ENCODE measurements around the gene CNKSR1.

Gene CNKSR1, protein sequence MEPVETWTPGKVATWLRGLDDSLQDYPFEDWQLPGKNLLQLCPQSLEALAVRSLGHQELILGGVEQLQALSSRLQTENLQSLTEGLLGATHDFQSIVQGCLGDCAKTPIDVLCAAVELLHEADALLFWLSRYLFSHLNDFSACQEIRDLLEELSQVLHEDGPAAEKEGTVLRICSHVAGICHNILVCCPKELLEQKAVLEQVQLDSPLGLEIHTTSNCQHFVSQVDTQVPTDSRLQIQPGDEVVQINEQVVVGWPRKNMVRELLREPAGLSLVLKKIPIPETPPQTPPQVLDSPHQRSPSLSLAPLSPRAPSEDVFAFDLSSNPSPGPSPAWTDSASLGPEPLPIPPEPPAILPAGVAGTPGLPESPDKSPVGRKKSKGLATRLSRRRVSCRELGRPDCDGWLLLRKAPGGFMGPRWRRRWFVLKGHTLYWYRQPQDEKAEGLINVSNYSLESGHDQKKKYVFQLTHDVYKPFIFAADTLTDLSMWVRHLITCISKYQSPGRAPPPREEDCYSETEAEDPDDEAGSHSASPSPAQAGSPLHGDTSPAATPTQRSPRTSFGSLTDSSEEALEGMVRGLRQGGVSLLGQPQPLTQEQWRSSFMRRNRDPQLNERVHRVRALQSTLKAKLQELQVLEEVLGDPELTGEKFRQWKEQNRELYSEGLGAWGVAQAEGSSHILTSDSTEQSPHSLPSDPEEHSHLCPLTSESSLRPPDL

DNA sequence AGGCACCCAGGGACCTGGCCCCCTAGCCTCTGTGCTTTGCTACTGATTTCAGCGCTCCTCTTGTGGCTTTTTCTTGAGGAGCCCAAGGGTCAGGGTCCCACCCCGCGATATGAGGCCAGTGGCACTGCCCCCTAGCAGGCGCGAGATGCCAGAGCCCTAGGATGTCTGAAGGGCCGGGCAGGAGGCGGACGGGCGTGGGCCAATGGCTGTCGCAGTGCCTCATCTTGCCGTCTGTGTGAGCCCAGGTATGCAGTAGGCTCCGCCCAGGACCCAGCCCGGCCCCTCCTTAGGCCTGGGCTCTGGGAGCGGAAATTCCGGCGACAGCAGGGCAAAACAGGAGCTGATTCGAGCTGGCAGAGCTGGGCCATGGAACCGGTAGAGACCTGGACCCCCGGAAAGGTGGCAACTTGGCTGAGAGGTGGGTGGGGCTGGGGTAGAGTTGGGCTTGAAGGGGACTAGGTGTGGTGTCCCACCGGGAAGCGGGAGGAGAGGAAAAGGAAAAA is at the start of gene CNKSR1:
Gene CNKSR1, plus strand, starts transcription at position 310 of the 503 bp plus-strand sequence. Its CDS starts 57 bp downstream, at position 367.
- no peak for DNase-seq (ENCODE audit: low read depth)

DNA sequence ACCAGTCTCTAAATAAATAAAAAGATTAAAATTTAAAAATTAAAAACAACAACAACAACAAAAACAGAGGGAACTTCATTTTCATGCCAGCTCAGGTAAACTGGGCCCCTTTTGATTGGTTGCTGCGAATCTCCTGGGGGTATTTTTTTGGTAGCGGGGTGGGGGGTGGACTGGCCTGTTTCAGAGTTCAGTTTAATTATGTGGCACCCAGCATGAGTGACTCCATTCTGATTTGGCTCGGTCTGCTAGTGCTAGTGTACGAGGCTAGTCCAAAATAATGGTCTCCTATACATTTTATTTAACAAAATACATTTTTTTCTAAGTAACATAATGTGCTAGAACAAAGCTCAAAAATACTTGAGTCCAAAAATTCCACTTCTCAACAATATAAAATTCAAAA is 47.5 kb upstream of the CNKSR1 start:
- DNase-seq (ENCODE audit: low read depth), result no peak

DNA sequence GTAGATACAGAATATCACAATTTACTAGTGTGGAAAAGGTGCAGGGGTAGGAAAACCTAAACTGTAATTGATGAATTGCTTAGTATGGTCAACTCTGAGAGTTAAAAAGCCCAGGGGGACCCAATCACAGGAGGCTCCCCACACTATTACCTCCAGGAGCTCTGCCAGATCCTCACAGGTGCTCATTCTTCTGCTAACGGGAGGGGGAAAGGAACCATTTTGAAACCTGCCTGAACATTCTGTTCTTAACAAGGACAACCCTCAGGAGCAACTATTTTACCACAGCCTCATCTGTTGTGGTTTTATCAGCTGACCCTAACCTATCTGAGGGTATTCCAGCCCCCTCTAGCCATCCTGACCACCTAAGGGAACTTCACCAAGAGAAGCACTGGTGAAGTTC is 46.6 kb upstream of the CNKSR1 start:
- no peak for DNase-seq (ENCODE audit: low read depth)

DNA sequence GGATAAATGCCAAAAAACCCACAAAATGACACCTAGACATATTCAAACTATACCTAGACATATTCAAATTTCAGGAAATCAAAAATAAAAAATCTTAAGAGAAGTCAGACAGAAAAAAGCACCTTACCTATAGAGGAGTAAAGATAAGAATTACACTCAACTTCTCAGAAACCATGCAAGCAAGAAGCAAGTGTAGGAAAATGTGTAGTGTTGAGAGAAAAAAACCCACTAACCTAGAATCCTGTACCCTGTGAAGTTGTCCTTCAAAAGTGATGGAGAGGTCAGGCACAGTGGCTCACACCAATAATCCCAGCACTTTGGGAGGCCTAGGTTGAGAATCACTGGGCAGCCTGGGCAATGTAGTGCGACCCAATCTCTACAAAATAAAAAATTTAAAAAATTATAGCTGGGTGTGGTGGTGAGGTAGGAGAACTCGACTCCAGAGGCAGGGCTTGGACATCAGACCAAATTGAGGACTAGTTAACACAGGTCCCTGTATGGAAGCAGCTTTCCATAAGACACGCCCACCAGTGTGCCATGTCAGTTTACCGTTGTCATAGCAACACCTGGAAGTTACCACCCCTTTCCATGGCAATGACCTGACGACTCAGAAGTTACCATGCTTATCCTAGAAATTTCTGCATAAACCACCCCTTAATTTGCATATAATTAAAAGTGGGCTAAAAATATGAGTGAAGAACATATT is 45.0 kb upstream of the CNKSR1 start:
- DNase-seq (ENCODE audit: low read depth), result no peak

DNA sequence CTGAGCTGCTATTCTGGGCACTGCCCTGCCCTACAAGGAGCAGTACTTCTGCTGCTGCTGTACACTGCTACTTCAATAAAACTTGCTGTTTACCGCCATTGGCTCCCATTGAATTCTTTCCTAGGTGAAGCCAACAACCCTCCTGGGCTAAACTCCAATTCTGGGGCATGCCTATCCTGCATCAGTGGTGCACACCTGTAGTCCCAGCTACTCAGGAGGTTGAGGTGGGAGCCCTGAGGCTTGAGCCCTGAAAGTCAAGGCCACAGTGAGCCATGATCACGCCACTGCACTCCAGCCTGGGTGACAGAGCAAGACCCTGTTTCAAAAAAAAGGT is 44.5 kb upstream of the CNKSR1 start:
- DNase-seq (ENCODE audit: low read depth), result no peak

DNA sequence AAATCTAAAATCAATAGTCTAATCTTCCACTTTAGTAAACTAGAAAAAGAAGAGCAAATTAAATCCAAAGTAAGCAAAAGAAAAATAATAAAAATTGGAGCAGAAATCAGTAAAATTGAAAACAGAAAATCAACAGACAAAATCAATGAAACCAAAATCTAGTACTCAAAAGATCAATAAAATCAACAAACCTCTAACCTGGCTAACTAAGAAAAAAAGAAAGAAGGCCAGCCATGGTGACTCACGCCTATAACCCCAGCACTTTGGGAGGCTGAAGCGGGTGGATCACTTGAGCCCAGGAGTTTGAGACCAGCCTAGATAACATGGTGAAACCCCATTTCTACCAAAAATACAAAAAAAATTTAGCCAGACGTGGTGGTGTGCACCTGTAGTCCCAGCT is 42.8 kb upstream of the CNKSR1 start:
- DNase-seq (ENCODE audit: low read depth), result no peak

DNA sequence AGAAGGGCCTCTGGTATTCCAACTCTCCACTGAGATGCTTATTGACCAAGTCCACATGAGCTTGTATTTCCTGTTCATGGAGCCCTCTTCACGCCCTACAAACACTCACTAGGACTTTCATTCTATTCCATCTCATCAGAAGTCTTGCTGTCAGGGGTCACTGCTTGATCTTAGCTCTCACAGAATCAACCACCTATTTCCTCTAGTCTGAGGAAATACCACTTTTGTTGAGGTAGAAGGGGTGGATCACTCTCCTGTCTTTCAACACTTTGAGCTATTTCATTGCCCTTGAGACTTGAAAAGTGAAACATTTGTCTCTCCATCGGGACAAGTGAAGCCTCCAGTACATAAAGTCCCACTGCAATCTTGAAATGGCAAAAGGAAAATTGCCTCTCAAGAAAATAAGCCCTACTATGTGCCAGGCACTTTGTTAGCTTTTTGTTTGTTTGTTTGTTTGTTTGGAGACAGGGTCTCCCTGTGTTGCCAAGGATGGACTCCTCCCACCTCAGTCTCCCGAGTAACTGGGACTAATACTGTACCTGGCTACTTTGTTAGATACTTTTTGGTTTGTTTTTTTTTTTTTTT is 38.2 kb upstream of the CNKSR1 start:
- DNase-seq (ENCODE audit: low read depth), result no peak

DNA sequence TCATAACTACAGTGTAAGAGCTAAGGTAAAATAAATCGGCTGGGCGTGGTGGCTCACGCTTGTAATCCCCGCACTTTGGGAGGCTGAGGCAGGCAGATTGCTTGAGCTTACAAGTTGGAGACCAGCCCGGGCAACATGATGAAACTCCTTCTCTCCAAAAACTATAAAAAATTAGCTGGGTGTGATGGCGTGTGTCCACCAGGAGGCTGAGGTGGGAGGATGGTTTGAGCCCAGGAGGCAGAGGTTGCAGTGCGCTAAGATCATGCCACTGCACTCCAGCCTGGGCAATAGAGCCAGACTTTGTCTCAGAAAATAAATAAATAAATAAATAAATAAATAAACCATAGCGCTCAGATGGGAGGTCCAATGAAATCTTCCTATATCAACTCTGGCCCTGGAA is 35.1 kb upstream of the CNKSR1 start:
- DNase-seq (ENCODE audit: low read depth), result no peak

DNA sequence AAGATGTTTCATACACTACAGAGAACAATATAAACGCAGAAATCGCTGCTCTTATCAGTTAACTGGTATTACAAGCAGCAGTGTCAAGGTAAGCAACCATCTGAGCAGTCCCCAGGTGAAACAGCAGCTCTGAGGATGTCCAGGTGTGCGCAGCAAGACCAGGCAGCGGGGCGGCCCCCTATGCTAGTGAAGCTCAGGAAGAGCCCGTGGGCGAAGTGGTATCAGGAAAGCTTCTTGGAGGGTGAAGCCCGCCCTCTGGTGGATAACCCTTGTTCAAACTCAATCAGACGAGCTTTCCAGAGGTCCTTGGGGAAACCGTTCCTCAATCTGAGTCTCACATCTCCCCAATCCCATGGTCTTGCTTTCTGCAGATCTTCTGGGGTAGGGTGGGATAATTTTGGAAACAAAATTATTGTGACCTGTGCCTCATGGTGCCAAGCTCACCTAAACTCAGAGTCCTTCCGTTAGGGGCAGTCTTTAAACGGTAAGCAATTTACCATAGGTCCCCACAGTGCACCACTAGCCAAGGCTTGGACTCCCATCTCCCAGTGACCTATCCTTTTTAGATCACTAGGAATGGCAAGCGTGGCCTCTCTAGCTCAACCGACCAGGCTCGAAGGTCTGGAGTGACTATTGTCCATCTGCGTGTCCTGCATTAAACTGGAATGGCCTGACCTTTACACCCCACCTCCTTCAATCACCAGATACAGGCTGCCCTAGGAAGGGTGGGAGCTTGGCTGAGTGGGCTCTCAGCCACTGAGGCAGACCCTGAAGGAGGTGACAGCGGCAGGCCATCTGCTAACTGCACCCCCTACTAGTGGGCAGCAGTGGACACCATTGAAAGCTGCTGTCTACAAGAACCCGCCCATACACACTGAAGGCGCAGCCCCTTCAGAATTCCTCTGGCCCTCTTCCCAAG is 32.0 kb upstream of the CNKSR1 start:
- DNase-seq (ENCODE audit: low read depth), result peak; percentile 76

DNA sequence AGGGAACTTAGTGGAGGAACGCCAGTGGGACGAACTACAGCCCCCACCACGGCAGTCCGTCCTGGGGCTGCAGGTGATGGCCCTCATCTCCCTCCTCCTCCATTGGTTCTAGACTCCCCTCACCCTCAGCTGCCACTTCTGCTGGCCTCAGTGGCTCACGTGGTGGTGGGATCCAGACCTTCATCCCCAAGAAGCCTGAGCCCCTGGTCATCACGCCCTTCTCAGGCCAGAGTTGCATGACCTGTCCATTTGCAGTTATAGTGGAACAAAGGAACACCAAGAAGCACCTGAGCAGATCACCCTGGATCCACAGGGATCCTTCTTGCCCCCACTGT is 31.4 kb upstream of the CNKSR1 start:
- no peak for DNase-seq (ENCODE audit: low read depth)

DNA sequence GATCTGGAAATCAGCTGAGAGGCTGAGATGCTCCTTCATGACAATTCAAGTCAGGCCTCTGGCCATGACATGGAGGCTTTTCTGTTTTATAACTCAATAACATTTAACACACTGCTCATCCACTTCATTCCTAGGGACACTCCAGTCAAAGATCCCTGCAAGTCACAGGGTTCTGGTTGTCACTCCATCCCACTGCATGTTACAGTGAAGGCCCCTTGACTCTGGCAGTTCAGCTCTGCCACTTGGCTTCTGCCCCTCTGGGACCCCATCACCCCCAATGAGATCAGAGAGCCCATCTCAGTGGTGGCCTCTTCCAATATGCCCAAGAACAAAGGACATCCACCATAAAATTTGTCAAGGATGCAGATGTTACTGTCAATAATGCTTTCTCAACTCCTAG is 28.4 kb upstream of the CNKSR1 start:
- no peak for DNase-seq (ENCODE audit: low read depth)

DNA sequence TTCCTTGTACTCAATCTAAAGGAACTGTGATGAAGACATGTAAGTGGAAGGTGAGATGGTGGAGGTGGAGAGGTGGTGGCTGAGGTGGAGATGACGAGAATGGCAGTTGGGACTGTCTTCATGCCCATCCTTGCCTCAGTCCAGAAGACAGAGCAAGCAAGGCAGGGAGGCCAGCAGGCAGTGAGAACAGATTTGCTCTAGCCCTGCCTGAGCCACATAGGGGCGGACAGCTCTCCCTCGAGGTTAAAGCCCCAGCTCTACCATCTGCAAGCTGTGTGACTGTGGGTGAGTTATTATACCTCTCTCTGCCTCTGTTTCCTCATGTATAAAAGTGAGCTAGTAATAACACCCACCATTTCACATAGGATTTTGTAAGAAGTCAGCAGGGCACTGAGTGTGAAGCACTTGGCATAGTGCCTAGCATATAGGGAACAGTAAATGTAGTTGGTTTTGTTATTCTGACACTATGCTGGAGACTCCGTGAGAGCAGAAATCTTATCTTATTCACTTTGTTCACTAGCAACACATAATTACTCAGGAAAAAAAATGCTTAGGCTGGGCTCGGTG is 23.2 kb upstream of the CNKSR1 start:
- no peak for DNase-seq (ENCODE audit: low read depth)

DNA sequence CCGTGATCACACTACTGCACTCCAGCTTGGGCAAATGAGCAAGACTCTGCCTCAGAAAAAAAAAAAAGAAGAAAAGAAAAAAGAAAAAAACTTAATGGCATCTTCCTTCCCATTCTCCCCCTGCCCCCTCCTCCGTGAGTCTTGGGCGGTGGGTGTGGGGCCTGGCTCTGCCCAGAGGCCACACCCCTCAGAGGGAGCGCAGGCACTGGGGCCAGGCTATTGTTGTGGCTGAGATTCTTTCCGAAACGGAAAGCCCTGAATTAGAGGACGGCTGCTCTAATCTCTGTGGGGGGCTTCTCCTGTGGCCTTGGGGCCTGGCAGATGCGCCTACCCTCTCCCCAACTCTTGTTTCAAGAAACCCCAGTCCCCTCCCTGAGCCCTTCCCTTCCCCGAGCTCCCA is 22.5 kb upstream of the CNKSR1 start:
- DNase-seq (ENCODE audit: low read depth), result no peak

DNA sequence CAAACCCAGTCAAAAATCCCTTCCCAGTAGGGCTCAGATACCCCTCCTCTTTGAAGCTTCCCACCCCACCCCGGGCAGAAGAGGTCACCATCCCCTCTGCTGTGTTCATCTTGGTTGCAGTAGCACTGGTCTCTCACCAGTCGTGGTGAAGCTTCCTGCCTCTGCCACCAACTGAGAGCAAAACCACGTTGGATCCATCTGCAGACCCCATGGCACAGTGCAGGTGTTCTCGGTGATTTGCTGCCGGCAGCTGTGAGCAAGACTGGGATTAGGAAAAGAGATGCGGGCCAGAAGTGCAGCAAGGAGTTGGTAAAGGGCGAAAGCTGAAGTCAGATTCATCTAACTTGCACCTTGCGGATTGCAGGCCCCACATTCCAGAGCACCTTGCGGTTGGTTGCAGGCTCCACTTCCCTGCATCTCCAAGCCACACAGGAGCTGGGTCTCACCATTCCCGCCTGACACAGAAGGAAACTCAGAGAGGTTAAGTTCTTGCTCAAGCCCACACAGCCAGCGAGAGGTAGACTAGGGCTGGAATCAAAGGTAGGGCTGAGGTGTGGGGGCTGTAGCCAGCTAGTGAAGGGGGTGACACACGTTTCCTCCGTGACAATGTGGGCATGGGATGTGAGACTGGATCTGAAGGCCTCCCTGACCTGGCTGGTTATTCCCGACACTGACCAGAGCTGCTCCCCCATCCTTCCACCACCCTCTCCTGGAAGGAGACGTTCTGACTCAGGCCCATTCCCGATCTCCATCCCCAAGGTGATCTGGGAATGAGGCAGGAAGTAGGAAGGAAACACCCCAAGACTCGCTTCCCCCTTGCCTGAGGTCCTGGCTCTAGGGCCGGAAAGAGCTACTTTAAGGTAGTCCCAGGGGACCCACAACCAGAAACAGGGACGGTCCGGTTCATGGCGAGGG is 21.7 kb upstream of the CNKSR1 start:
- DNase-seq (ENCODE audit: low read depth), result no peak

DNA sequence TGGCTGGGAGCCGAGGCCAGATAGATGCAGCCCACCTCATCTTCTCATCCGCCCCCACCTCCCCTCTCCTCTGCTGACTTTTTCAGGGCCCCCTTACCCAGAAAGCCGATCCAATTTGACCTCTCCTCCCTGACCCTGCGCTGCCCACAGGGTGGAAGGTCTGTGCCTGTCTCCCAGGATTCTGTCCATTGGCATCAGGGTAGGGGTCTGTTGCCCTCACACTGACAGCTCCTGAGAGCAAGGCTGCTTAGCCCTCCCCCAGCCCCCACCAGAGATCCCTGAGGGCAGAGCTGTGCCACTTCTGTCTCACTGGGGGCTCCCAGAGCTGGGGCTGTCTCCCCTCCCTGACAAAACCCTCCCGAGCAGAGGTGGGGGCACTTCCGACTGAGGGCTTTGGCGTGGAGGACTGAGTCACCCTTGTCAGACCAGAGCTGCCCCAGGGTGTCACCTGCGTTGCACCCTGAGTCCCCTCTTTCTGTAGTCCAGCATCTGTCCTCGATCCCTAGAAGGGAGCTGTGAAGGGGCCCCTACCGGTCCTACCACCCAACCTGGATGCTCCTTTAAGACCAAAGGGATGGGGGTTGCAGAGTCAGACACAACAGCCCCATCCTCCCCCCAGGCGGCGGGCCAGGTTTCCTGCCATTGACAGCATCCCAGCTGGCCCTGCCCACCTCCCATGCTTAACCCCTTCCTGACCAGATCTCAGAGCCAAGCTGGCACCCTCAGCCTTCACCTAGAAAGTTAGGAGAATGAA is 20.8 kb upstream of the CNKSR1 start:
- DNase-seq (ENCODE audit: low read depth), result no peak

DNA sequence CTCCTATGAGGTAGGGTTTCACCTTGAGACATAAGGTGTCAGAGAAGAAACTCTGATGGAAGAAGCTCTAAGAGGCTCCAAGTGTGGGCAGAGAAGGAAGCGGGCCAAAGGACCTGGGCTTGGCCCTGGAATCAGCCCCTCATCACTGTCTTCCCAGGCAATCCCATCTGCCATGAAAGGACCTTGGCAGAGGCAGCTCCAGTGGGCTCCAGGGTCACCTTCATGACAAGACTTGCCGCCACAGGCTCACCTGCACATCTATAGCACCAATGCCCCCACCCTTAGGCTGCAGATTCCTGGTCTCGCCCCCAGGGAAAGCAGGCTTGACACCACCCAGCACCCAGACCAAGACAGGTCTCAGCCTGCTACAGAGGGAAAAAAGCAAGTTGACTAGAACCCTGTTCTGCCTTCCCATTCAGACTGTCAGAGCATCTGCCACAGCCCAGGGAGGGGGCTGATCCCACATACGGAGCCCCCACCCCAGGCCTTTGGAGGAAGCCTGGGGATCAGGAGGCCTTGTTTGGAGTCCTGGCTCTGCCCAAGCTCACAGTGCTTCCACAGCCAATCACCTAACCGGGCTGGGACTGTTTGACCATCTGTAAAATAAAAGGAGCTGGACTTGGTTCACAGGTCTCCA is 18.9 kb upstream of the CNKSR1 start:
- DNase-seq (ENCODE audit: low read depth), result no peak

DNA sequence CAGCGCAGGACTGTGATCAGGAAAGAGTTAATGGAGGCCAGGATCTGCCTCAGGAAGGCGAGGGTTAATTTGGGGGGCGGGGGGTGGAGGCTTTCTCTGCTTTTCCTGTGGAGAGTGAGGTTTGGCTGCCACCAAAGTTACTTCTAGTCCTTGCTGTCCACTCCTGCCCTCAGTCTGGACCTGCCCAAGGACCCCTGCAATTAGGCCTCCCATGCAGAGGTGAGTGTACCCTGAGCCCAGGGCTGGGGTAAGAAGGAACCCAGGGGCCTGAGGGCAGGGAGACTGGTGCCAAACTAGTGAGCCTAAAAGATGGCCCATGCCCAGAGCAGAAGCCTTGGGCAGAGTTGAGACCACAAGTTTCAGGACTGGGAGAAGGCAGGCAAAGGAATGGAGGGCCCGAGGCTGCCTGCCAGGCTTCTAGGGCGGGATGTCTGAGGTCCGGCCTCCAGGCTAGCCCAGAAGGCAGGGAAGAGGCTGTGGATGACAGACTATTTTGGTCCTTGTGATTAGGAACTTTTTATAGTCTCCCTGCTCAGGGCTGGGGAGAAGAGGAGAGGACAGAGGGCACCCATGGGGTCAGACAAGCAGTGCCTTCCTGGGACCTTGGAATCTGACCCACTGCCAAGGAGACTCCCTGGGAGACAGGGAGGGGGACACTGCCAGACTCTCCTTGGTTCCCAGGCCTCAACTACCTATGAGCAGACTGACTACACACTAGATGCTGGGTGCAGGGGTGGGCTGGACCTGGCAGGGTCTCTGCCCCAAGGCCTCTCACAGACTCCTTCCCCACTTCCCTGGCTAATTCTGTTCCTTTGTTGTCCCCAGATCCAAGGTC is 18.2 kb upstream of the CNKSR1 start, which contains the start of gene FAM110D:
Gene FAM110D, plus strand, starts transcription at position 172 of the 835 bp plus-strand sequence. CDS start 2,213 bp downstream, outside the sequence.
- no peak for DNase-seq (ENCODE audit: low read depth)

DNA sequence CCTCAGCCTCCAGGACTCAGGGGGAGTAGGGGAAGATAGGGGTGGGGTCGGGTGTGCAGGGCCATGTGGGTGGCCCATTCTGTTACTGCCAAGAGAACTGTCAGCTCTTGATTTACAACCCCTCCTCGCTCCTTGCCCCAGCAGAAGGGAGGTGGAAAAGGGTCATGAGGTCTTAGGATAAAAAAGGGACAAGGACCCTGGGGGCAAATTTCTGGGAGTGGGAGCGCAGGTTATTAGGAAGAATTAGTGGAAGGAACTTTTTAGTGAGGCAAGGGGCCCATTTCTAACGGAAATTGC is 17.6 kb upstream of the CNKSR1 start:
- DNase-seq (ENCODE audit: low read depth), result no peak

All from fibroblast of the conjunctiva (primary cell).